NCI-H187 (cell line): ENCODE measurements around the gene AMZ2.
A peak's percentile ranks its signal among the peaks of the same experiment; 100 is the strongest.
"Not testable (repeated sequence)": the region's sequence is repeated elsewhere in the genome, so short reads cannot be mapped to it uniquely, and the experiment has no call there.

Experiments used
- DNase-seq, 2 experiments: peaks; one replicate each; lab custom pipeline; 2025; lab: John Stamatoyannopoulos, UW

AMZ2 gene

GRCh38 chr17:68253426-68253825, 5.6 kb downstream of the AMZ2 start:
- not testable (repeated sequence) for DNase-seq

- DNase-seq, result no peak
Observed at GRCh38 chr17:68255151-68255550, 7.3 kb downstream of the AMZ2 start.

- DNase-seq, result no peak
Observed at GRCh38 chr17:68255731-68256538, 8.1 kb downstream of the AMZ2 start.

- not testable (repeated sequence) for DNase-seq
Observed at GRCh38 chr17:68256701-68257100, 8.9 kb downstream of the AMZ2 start.

- DNase-seq, result no peak
Observed at GRCh38 chr17:68257934-68258333, 10.1 kb downstream of the AMZ2 start.

GRCh38 chr17:68258890-68259647, 11.2 kb downstream of the AMZ2 start:
- not testable (repeated sequence) for DNase-seq

GRCh38 chr17:68259648-68259951, 11.8 kb downstream of the AMZ2 start:
- DNase-seq, result not testable (repeated sequence)

- DNase-seq, result no peak
Observed at GRCh38 chr17:68260051-68260762, 12.4 kb downstream of the AMZ2 start.

- DNase-seq, result not testable (repeated sequence)
Observed at GRCh38 chr17:68262467-68262866, 14.6 kb downstream of the AMZ2 start.

GRCh38 chr17:68263101-68263681, 15.3 kb downstream of the AMZ2 start:
- peak in 1 of 2 experiments; percentile 9 for DNase-seq

- not testable (repeated sequence) for DNase-seq
Observed at GRCh38 chr17:68265833-68266232, 18.0 kb downstream of the AMZ2 start.

- DNase-seq, result no peak
Observed at GRCh38 chr17:68273722-68274121, 25.9 kb downstream of the AMZ2 start.

- DNase-seq, result not testable (repeated sequence)
Observed at GRCh38 chr17:68276339-68276738, 28.5 kb downstream of the AMZ2 start.

- no peak for DNase-seq
Observed at GRCh38 chr17:68277807-68278206, 30.0 kb downstream of the AMZ2 start.

GRCh38 chr17:68281965-68282364, 34.1 kb downstream of the AMZ2 start:
- DNase-seq, result not testable (repeated sequence)

- no peak for DNase-seq
Observed at GRCh38 chr17:68288375-68288774, 40.5 kb downstream of the AMZ2 start.

- no peak for DNase-seq
Observed at GRCh38 chr17:68288804-68289203, 41.0 kb downstream of the AMZ2 start.

- no peak for DNase-seq
Observed at GRCh38 chr17:68289473-68289872, 41.6 kb downstream of the AMZ2 start.

- no peak for DNase-seq
Observed at GRCh38 chr17:68289936-68290267, 42.1 kb downstream of the AMZ2 start.

GRCh38 chr17:68290268-68290954, 42.6 kb downstream of the AMZ2 start:
- no peak for DNase-seq

GRCh38 chr17:68290955-68291835, 43.4 kb downstream of the AMZ2 start, which contains the start of the genes ARSG and SLC16A6:
ARSG (plus strand) TSS chr17:68291495; CDS start chr17:68307494, 15,999 bp downstream.
SLC16A6 (minus strand) TSS chr17:68291127; CDS start chr17:68278320, 12,807 bp downstream.
- peak in 1 of 2 experiments; percentile 20 for DNase-seq
